Kidney epithelial cell (primary cell): ENCODE data around the gene MED31. TPM values are rescaled to one million over a fixed set of nuclear protein-coding genes. Genes with fewer than 3 reads are reported as not detected.
A peak's percentile ranks its signal among the peaks of the same experiment; 100 is the strongest.

ENCODE experiments used
- DNase-seq: peaks from one replicate; pipeline ENCODE4 v3.0.0-alpha.2; 2010; ENCODE audit warnings: low read depth
- H3K27me3 ChIP-seq: 2 replicates; pipeline ENCODE4 v1.6.0; 2011; ENCODE audit warnings: low read length; ENCODE audit not compliant: control insufficient read depth, insufficient read depth
- H3K36me3 ChIP-seq: 2 replicates; pipeline ENCODE4 v1.5.1; 2011; ENCODE audit warnings: low read length; ENCODE audit not compliant: control insufficient read depth, insufficient read depth
- H3K4me3 ChIP-seq: 2 replicates; pipeline ENCODE4 v1.5.1; 2011; ENCODE audit warnings: low read depth, mild to moderate bottlenecking, control low read depth, low read length
- total RNA-seq: library from RNA; depleted of rRNA; stranded (reverse); fragments of >200 nt; gene quantifications from 2 replicates; pipeline ENCODE4 v1.2.3, GENCODE V29; 2015
- TF ChIP-seq, protein P1 (sequence below): IDR thresholded peaks from 2 replicates; pipeline ENCODE4 v1.5.1; 2011; ENCODE audit warnings: mild to moderate bottlenecking, moderate library complexity, low read length, control low read depth, inconsistent platforms; ENCODE audit not compliant: insufficient read depth, poor library complexity, severe bottlenecking

Gene MED31
- total RNA-seq, 1 donor from 2014 or later: 13.5 TPM

GRCh38 chr17:6641247-6641863 lies 10.1 kb downstream of the MED31 start:
- no peak for DNase-seq
- Histone ChIP-seq H3K4me3 (peak overlapping the region; percentile 81), H3K27me3 (no peaks in the 10 kb centered on the region), H3K36me3 (no peaks in the 10 kb centered on the region)
- TF ChIP-seq, protein P1, sequence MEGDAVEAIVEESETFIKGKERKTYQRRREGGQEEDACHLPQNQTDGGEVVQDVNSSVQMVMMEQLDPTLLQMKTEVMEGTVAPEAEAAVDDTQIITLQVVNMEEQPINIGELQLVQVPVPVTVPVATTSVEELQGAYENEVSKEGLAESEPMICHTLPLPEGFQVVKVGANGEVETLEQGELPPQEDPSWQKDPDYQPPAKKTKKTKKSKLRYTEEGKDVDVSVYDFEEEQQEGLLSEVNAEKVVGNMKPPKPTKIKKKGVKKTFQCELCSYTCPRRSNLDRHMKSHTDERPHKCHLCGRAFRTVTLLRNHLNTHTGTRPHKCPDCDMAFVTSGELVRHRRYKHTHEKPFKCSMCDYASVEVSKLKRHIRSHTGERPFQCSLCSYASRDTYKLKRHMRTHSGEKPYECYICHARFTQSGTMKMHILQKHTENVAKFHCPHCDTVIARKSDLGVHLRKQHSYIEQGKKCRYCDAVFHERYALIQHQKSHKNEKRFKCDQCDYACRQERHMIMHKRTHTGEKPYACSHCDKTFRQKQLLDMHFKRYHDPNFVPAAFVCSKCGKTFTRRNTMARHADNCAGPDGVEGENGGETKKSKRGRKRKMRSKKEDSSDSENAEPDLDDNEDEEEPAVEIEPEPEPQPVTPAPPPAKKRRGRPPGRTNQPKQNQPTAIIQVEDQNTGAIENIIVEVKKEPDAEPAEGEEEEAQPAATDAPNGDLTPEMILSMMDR: no peak

GRCh38 chr17:6640536-6641246 lies 10.7 kb downstream of the MED31 start, which contains the start of the genes KIAA0753 and TXNDC17:
Gene KIAA0753 (minus strand): TSS chr17:6640711. CDS start chr17:6635103, 5,608 bp downstream.
Gene TXNDC17 (plus strand): TSS chr17:6641060. CDS start chr17:6641083, 23 bp downstream.
- TF ChIP-seq, protein P1: no peak
- peak within 1 kb of the TSS; percentile 81 for H3K4me3 ChIP-seq
- DNase-seq: peak; percentile 67
- no peaks in the 10 kb centered on the region for H3K27me3 ChIP-seq
- no peaks in the 10 kb centered on the region for H3K36me3 ChIP-seq

DNA sequence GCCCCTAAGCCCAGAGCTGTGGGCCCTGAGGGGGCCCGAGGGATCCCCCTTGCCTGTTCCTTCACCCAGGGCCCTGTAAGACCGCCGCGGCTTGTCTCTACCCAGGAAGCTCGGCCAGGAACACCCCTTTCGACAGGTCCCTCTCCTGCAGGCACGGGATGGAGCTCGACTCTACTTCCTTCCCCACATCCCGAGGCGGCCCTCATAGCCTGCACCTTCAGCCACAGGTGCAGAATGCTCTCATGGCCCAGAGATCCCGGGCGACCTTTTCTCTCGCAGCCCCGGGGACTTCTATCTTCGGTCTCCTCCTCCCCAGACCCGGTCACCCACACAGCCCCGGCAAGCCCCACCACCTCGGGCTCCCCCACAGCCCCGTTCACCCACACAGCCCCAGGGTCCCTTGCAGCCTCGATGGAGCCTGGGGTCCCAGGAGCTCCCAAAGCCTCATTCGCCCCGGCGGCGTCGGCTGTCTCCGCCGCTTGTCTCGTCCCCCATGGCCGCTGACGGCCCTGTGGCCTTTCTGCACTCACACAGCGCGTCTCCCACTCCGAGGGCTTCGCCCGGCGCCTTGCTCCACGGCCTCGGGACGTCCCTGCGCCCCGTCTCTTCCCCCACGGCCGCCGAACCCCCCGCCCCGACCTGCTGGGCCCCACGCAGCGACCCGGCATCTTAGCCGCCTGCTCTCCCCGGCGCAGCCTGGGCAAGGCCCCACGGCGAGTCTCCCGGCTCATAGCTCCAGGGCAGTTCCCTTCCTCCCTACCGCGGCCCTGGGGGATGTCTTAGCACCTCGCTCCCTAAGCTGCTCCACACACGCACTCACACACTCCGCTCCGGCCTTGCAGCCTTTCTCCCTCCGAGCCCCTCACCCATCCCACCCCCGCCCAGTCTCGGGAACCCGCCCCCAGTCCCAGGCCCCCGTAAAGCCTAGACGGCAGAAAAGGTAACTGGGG lies 11.5 kb downstream of the MED31 start:
- TF ChIP-seq, protein P1: no peak
- H3K36me3 ChIP-seq: no peaks in the 10 kb centered on the region
- no peak for DNase-seq
- H3K4me3 ChIP-seq: peak overlapping the region; percentile 81
- H3K27me3 ChIP-seq: no peaks in the 10 kb centered on the region

DNA sequence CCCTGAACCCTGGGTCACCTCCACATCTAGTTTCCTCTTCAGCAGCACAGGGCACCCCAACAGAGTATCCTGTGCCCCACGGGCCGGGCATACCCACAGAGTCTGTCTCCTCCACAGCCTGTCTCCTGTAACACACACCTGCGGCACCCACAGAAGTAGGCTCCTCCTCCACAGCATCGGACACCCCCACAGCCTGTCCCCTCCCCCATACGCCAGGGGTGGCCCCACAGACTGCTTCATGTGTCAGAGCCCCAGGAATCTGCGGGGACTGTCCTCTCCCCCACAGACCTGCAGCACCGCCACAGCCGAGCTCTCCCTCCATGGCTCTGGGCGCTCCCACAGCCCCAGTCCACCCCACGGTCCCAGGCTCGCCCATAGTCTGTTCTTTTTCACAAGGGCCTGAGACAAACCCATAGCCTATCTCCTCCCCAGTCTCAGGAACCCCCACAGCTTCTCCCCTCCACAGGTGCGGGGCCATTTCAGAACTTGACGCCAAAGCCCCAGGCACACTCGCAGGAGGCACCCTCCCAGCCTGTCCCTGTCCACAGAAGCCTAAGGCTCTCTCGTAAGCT lies 12.3 kb downstream of the MED31 start:
- H3K4me3 ChIP-seq: peak overlapping the region; percentile 81
- H3K36me3 ChIP-seq: no peaks in the 10 kb centered on the region
- TF ChIP-seq, protein P1: no peak
- no peak for DNase-seq
- H3K27me3 ChIP-seq: no peaks in the 10 kb centered on the region

GRCh38 chr17:6638046-6638908 lies 13.1 kb downstream of the MED31 start:
- TF ChIP-seq, protein P1: no peak
- H3K4me3 ChIP-seq: no peak overlapping the region
- H3K36me3 ChIP-seq: no peaks in the 10 kb centered on the region
- DNase-seq: no peak
- no peaks in the 10 kb centered on the region for H3K27me3 ChIP-seq
